Gastroesophageal sphincter (tissue), 2 donors: Measurements from ENCODE around the gene CHRM5.

Experiments used
- EP300 ChIP-seq: sonication (generic); formaldehyde crosslinking; IDR thresholded peaks from one replicate; pipeline ENCODE4 v1.6.1; 2017; ENCODE audit warnings: antibody characterized with exemption, mild to moderate bottlenecking
- POLR2A ChIP-seq, 2 donors: fragments of 450-650 bp; IDR thresholded peaks; one replicate each; pipeline ENCODE4 v1.6.1; 2017; ENCODE audit warnings: antibody characterized with exemption in 2 of 2, mild to moderate bottlenecking in 2 of 2, moderate library complexity in 1 of 2
- POLR2AphosphoS5 ChIP-seq: sonication (generic); formaldehyde crosslinking; IDR thresholded peaks from one replicate; pipeline ENCODE4 v1.6.1; 2017; ENCODE audit warnings: antibody characterized with exemption

GRCh38 chr15:34054081-34054707 lies 85.9 kb downstream of the CHRM5 start:
- TF ChIP-seq POLR2A (IDR thresholded peaks at IDR 0.05) (no peak), POLR2AphosphoS5 (no peak), EP300 (no peak)
